Measurements from ENCODE around the gene SLC6A15.

The SLC6A15 gene

GRCh38 chr12:84912198-84913128 is at the start of gene SLC6A15:
Gene SLC6A15, minus strand, starts transcription at chr12:84912799. Its CDS starts 20,679 bp downstream, at chr12:84892120.
- DNase-seq: peak; percentile 87 to 95

- no peak for DNase-seq
Observed at GRCh38 chr12:84960918-84961317, 48.3 kb upstream of the SLC6A15 start.

- DNase-seq: no peak
Observed at GRCh38 chr12:84955298-84955697, 42.7 kb upstream of the SLC6A15 start.

GRCh38 chr12:84954415-84954814 is 41.8 kb upstream of the SLC6A15 start:
- DNase-seq: no peak

- no peak for DNase-seq
Observed at GRCh38 chr12:84950971-84951546, 38.5 kb upstream of the SLC6A15 start.

GRCh38 chr12:84946753-84947152 is 34.2 kb upstream of the SLC6A15 start:
- no peak for DNase-seq

- no peak for DNase-seq
Observed at GRCh38 chr12:84937415-84937814, 24.8 kb upstream of the SLC6A15 start.

GRCh38 chr12:84929501-84929900 is 16.9 kb upstream of the SLC6A15 start:
- DNase-seq: no peak

GRCh38 chr12:84924981-84925380 is 12.4 kb upstream of the SLC6A15 start:
- DNase-seq: no peak

GRCh38 chr12:84922693-84923092 is 10.1 kb upstream of the SLC6A15 start:
- DNase-seq: no peak

GRCh38 chr12:84920331-84920730 is 7.7 kb upstream of the SLC6A15 start:
- no peak for DNase-seq

GRCh38 chr12:84919271-84919670 is 6.7 kb upstream of the SLC6A15 start:
- DNase-seq: no peak

- peak; percentile 38 to 56 for DNase-seq
Observed at GRCh38 chr12:84913129-84913515, 523 bp upstream of the SLC6A15 start.

- DNase-seq: peak; percentile 83 to 92
Observed at GRCh38 chr12:84911271-84912197, 1.1 kb downstream of the SLC6A15 start.

GRCh38 chr12:84910549-84911241 is 1.9 kb downstream of the SLC6A15 start:
- peak; percentile 25 to 65 for DNase-seq

GRCh38 chr12:84904051-84904450 is 8.5 kb downstream of the SLC6A15 start:
- no peak for DNase-seq

- no peak for DNase-seq
Observed at GRCh38 chr12:84891106-84891838, 21.3 kb downstream of the SLC6A15 start.

- no peak for DNase-seq
Observed at GRCh38 chr12:84889818-84890217, 22.8 kb downstream of the SLC6A15 start.

GRCh38 chr12:84888861-84889260 is 23.7 kb downstream of the SLC6A15 start:
- DNase-seq: no peak

- no peak for DNase-seq
Observed at GRCh38 chr12:84877340-84877739, 35.3 kb downstream of the SLC6A15 start.

GRCh38 chr12:84875241-84875640 is 37.4 kb downstream of the SLC6A15 start:
- no peak for DNase-seq

GRCh38 chr12:84874825-84875139 is 37.8 kb downstream of the SLC6A15 start:
- DNase-seq: no peak
